NB4 (cell line): ENCODE results near the gene SPTSSA.
"Not testable (repeated sequence)": the region's sequence is repeated elsewhere in the genome, so short reads cannot be mapped to it uniquely, and the experiment has no call there.

Experiments
- MYC ChIP-seq: IDR thresholded peaks from 2 replicates; pipeline ENCODE4 v1.6.1; 2011; ENCODE audit warnings: low read depth, low read length
- POLR2A ChIP-seq: IDR thresholded peaks from 2 replicates; pipeline ENCODE4 v1.6.1; 2011; ENCODE audit warnings: mild to moderate bottlenecking; ENCODE audit not compliant: insufficient read length; ENCODE audit errors: extremely low read depth
- TF ChIP-seq, protein P1 (sequence below): IDR thresholded peaks from one replicate; pipeline ENCODE4 v1.5.1; 2012; ENCODE audit warnings: low read depth, low read length

DNA sequence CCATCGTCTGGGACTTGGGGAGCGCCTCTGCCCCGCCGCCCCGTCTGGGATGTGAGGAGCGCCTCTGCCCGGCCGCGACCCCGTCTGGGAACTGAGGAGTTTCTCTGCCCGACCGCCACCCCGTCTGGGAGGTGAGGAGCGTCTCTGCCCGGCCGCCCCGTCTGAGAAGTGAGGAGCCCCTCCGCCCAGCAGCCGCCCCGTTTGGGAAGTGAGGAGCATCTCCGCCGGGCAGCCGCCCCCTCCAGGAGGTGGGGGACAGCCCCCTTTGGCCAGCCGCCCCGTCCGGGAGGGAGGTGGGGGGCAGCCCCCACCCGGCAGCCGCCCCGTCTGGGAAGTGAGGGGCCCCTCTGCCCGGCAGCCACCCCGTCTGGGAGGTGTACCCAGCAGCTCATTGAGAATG is 14.0 kb upstream of the SPTSSA start:
- TF ChIP-seq, protein P1, sequence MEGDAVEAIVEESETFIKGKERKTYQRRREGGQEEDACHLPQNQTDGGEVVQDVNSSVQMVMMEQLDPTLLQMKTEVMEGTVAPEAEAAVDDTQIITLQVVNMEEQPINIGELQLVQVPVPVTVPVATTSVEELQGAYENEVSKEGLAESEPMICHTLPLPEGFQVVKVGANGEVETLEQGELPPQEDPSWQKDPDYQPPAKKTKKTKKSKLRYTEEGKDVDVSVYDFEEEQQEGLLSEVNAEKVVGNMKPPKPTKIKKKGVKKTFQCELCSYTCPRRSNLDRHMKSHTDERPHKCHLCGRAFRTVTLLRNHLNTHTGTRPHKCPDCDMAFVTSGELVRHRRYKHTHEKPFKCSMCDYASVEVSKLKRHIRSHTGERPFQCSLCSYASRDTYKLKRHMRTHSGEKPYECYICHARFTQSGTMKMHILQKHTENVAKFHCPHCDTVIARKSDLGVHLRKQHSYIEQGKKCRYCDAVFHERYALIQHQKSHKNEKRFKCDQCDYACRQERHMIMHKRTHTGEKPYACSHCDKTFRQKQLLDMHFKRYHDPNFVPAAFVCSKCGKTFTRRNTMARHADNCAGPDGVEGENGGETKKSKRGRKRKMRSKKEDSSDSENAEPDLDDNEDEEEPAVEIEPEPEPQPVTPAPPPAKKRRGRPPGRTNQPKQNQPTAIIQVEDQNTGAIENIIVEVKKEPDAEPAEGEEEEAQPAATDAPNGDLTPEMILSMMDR, result not testable (repeated sequence)
- not testable (repeated sequence) for TF ChIP-seq POLR2A, MYC
